ENCODE data around the gene LYSMD4. TPM values are rescaled to one million over a fixed set of nuclear protein-coding genes. Genes with fewer than 3 reads are reported as not detected.

LYSMD4 gene
- total and polyA plus RNA-seq, 2 of the 13 experiments (the other 11 are each of a cell fraction or from before 2014, with no cell fraction given), result 7.4 to 8.5 TPM

GRCh38 chr15:99686290-99686689 lies 46.9 kb downstream of the LYSMD4 start:
- DNase-seq (ENCODE audit: low spot score) (no peak), FAIRE-seq (no peak), ATAC-seq (no peak)
- CTCF ChIA-PET (ENCODE audit: low intra/inter-chr PET ratio, low total read pairs), result no interaction called here
- Histone ChIP-seq H3K79me2 (ENCODE audit: insufficient read depth, low read length) (no peaks in the 10 kb centered on the region), H3K27ac (ENCODE audit: extremely low read length, insufficient read depth, low read length) (no peak overlapping the region), H3K36me3 (replicated peaks in 1 of 2; ENCODE audit: control insufficient read depth in 1 of 2, insufficient read depth in 2 of 2, low read length in 2 of 2) (peaks cover 2 to 5% of the 10 kb centered on the region in 2 experiments), H3K9me3 (ENCODE audit: low read length) (peaks cover 15% of the 10 kb centered on the region), H4K20me1 (ENCODE audit: insufficient read depth, low read length) (no peaks in the 10 kb centered on the region), H3K4me3 (replicated peaks in 1 of 3; ENCODE audit: insufficient read depth in 1 of 3, low read depth in 2 of 3, low read length in 3 of 3) (no peak overlapping the region), H3K27me3 (ENCODE audit: control insufficient read depth in 1 of 2, insufficient read depth in 2 of 2, low read length in 2 of 2) (no peaks in the 10 kb centered on the region), H3K4me2 (ENCODE audit: low read depth, low read length) (no peak overlapping the region), H2AFZ (ENCODE audit: low read length) (no peak overlapping the region), H3K9ac (ENCODE audit: insufficient read depth, low read depth, low read length) (no peak overlapping the region), H3K4me1 (ENCODE audit: insufficient read depth, low read length) (no peaks in the 10 kb centered on the region)
- intact Hi-C loops (cut with micrococcal nuclease; ENCODE audit: unreplicated experiment), result no loop called here
- no TSS peak for BruUV-seq (replicated peaks)
- POLR2A ChIA-PET, result no interaction called here
- WGBS (ENCODE audit: low lambda C conversion rate), result 100% methylated on average over 1 of the region's 1 CpG
- TF ChIP-seq ZFP1 (CRISPR knock-in tag; IDR thresholded peaks at IDR 0.05) (peak; percentile 80; the same call in 1 of the 2 replicates), ZSCAN25 (CRISPR knock-in tag; IDR thresholded peaks at IDR 0.05) (no peak)
- TF ChIP-seq, protein P1, sequence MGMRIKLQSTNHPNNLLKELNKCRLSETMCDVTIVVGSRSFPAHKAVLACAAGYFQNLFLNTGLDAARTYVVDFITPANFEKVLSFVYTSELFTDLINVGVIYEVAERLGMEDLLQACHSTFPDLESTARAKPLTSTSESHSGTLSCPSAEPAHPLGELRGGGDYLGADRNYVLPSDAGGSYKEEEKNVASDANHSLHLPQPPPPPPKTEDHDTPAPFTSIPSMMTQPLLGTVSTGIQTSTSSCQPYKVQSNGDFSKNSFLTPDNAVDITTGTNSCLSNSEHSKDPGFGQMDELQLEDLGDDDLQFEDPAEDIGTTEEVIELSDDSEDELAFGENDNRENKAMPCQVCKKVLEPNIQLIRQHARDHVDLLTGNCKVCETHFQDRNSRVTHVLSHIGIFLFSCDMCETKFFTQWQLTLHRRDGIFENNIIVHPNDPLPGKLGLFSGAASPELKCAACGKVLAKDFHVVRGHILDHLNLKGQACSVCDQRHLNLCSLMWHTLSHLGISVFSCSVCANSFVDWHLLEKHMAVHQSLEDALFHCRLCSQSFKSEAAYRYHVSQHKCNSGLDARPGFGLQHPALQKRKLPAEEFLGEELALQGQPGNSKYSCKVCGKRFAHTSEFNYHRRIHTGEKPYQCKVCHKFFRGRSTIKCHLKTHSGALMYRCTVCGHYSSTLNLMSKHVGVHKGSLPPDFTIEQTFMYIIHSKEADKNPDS (CRISPR knock-in tag; IDR thresholded peaks at IDR 0.05), result no peak
- in situ Hi-C loops (cut with HindIII; ENCODE audit: extremely low pct_ligation_motif_present, low pct_unique_long_range_greater_than_20kb), result no loop called here

DNA sequence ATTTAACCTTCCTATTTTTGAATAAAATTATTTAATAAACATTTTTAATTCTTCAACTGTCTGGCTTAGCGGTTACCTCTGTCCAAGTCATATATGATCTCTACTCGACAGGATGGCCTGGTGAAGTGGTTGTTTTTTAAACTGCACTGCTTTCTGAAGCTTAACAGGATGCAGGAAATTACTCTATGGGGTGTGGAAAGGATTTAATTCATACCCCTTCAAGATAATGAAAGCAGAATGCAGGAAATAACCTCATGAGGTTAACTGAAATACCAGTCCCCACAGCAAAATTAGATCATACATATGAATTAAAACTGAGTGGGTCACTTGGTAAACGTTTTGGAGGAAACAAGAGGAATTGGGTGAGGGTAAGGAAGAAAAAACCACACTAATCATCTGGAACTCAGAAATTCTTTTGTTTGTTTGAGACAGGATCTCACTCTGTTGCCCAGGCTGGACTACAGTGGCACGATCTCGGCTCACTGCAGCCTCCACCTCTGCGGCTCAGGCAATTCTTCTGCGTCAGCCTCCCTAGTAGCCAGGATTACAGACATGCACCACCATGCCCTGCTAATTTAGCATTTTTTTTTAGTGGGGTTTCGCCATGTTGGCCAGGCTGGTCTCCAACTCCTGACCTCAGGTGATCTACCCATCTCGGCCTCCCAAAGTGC lies 50.1 kb downstream of the LYSMD4 start:
- Histone ChIP-seq H3K9ac (ENCODE audit: insufficient read depth, low read depth, low read length) (no peak overlapping the region), H3K4me3 (replicated peaks in 1 of 3; ENCODE audit: insufficient read depth in 1 of 3, low read depth in 2 of 3, low read length in 3 of 3) (no peak overlapping the region), H2AFZ (ENCODE audit: low read length) (no peak overlapping the region), H3K4me2 (ENCODE audit: low read depth, low read length) (no peak overlapping the region), H3K27me3 (ENCODE audit: control insufficient read depth in 1 of 2, insufficient read depth in 2 of 2, low read length in 2 of 2) (no peaks in the 10 kb centered on the region), H3K4me1 (ENCODE audit: insufficient read depth, low read length) (no peaks in the 10 kb centered on the region), H4K20me1 (ENCODE audit: insufficient read depth, low read length) (no peaks in the 10 kb centered on the region), H3K36me3 (replicated peaks in 1 of 2; ENCODE audit: control insufficient read depth in 1 of 2, insufficient read depth in 2 of 2, low read length in 2 of 2) (peaks cover 5 to 7% of the 10 kb centered on the region in 2 experiments; a peak in 2 of 5 replicates), H3K9me3 (ENCODE audit: low read length) (peaks cover 15% of the 10 kb centered on the region), H3K27ac (ENCODE audit: extremely low read length, insufficient read depth, low read length) (no peak overlapping the region), H3K79me2 (ENCODE audit: insufficient read depth, low read length) (no peaks in the 10 kb centered on the region)
- POLR2A ChIA-PET, result no interaction called here
- ATAC-seq (no peak), DNase-seq (ENCODE audit: low spot score) (no peak), FAIRE-seq (no peak)
- in situ Hi-C loops (cut with HindIII; ENCODE audit: extremely low pct_ligation_motif_present, low pct_unique_long_range_greater_than_20kb) (no loop called here), intact Hi-C loops (cut with micrococcal nuclease; ENCODE audit: unreplicated experiment) (no loop called here)
- BruUV-seq (replicated peaks), result no TSS peak
- WGBS (ENCODE audit: low lambda C conversion rate), result 96% methylated on average over 9 of the region's 9 CpGs
- CTCF ChIA-PET (ENCODE audit: low intra/inter-chr PET ratio, low total read pairs), result no interaction called here
- TF ChIP-seq FOXK2 (IDR thresholded peaks at IDR 0.05), result no peak
- no peak for TF ChIP-seq AGO1 (IDR thresholded peaks at IDR 0.05; ENCODE audit: low read depth, low read length, poor library complexity, severe bottlenecking)
- TF ChIP-seq IRF2 (CRISPR knock-in tag; IDR thresholded peaks at IDR 0.05), result no peak
- TF ChIP-seq ZNF33B (CRISPR knock-in tag; IDR thresholded peaks at IDR 0.05), result no peak
- TF ChIP-seq ATF4 (CRISPR knock-in tag; IDR thresholded peaks at IDR 0.05), result no peak
- no peak for TF ChIP-seq SCMH1 (CRISPR knock-in tag; IDR thresholded peaks at IDR 0.05; ENCODE audit: borderline replicate concordance)
- TF ChIP-seq, protein P2, sequence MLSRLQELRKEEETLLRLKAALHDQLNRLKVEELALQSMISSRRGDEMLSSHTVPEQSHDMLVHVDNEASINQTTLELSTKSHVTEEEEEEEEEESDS (CRISPR knock-in tag; IDR thresholded peaks at IDR 0.05; ENCODE audit: borderline replicate concordance), result no peak
- TF ChIP-seq, protein P3, sequence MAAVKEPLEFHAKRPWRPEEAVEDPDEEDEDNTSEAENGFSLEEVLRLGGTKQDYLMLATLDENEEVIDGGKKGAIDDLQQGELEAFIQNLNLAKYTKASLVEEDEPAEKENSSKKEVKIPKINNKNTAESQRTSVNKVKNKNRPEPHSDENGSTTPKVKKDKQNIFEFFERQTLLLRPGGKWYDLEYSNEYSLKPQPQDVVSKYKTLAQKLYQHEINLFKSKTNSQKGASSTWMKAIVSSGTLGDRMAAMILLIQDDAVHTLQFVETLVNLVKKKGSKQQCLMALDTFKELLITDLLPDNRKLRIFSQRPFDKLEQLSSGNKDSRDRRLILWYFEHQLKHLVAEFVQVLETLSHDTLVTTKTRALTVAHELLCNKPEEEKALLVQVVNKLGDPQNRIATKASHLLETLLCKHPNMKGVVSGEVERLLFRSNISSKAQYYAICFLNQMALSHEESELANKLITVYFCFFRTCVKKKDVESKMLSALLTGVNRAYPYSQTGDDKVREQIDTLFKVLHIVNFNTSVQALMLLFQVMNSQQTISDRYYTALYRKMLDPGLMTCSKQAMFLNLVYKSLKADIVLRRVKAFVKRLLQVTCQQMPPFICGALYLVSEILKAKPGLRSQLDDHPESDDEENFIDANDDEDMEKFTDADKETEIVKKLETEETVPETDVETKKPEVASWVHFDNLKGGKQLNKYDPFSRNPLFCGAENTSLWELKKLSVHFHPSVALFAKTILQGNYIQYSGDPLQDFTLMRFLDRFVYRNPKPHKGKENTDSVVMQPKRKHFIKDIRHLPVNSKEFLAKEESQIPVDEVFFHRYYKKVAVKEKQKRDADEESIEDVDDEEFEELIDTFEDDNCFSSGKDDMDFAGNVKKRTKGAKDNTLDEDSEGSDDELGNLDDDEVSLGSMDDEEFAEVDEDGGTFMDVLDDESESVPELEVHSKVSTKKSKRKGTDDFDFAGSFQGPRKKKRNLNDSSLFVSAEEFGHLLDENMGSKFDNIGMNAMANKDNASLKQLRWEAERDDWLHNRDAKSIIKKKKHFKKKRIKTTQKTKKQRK (IDR thresholded peaks at IDR 0.05; ENCODE audit: low read length), result no peak

Data from HepG2 (cell line).